Loucy (cell line): ENCODE results near the gene HYLS1.

Source experiments
- H2AFZ ChIP-seq: fragments of 200-600 bp; sonication (generic); 2 replicates; pipeline ENCODE4 v1.6.0; 2016; ENCODE audit warnings: antibody characterized with exemption, mild to moderate bottlenecking, low read length, moderate library complexity
- H3F3A ChIP-seq: fragments of 200-600 bp; 2 replicates; pipeline ENCODE4 v1.6.0; 2016; ENCODE audit warnings: antibody characterized with exemption, low read depth, mild to moderate bottlenecking
- H3K27me3 ChIP-seq: fragments of 200-600 bp; sonication (generic); 2 replicates; pipeline ENCODE4 v1.6.1; 2014; ENCODE audit warnings: low read length, mild to moderate bottlenecking; ENCODE audit not compliant: insufficient read depth, poor library complexity, severe bottlenecking
- H3K36me3 ChIP-seq: fragments of 200-600 bp; sonication (generic); 2 replicates; pipeline ENCODE4 v1.6.1; 2016; ENCODE audit warnings: low read length; ENCODE audit not compliant: insufficient read depth
- H3K4me1 ChIP-seq: fragments of 200-600 bp; sonication (generic); 2 replicates; pipeline ENCODE4 v1.5.1; 2014; ENCODE audit warnings: low read length, mild to moderate bottlenecking; ENCODE audit not compliant: insufficient read depth, poor library complexity, severe bottlenecking
- H3K4me2 ChIP-seq: fragments of 200-600 bp; sonication (generic); 2 replicates; pipeline ENCODE4 v1.6.0; 2014; ENCODE audit warnings: antibody characterized with exemption, low read length, low read depth, mild to moderate bottlenecking; ENCODE audit not compliant: poor library complexity, severe bottlenecking
- H3K4me3 ChIP-seq: fragments of 200-600 bp; sonication (generic); 2 replicates; pipeline ENCODE4 v1.5.1; 2014; ENCODE audit warnings: low read length, mild to moderate bottlenecking, mixed read lengths; ENCODE audit not compliant: poor library complexity, severe bottlenecking
- H3K79me2 ChIP-seq: fragments of 200-600 bp; sonication (generic); 2 replicates; pipeline ENCODE4 v1.6.1; 2014; ENCODE audit warnings: low read length; ENCODE audit not compliant: insufficient read depth
- H3K9ac ChIP-seq: fragments of 200-600 bp; sonication (generic); 2 replicates; pipeline ENCODE4 v1.6.0; 2014; ENCODE audit warnings: mild to moderate bottlenecking, low read depth, low read length, moderate library complexity; ENCODE audit not compliant: poor library complexity, severe bottlenecking
- H3K9me2 ChIP-seq: fragments of 200-600 bp; sonication (generic); replicated peaks from 2 replicates; pipeline ENCODE4 v1.6.1; 2016; ENCODE audit warnings: low read depth, low read length, mixed read lengths
- H3K9me3 ChIP-seq: fragments of 200-600 bp; sonication (generic); 2 replicates; pipeline ENCODE4 v1.6.1; 2014; ENCODE audit warnings: mild to moderate bottlenecking, antibody characterized with exemption, low read length, low read depth; ENCODE audit not compliant: insufficient read depth
- H4K20me1 ChIP-seq: fragments of 200-600 bp; sonication (generic); 2 replicates; pipeline ENCODE4 v1.6.0; 2014; ENCODE audit warnings: antibody characterized with exemption, low read length, mild to moderate bottlenecking; ENCODE audit not compliant: insufficient read depth, poor library complexity, severe bottlenecking
- CTCF ChIP-seq: fragments of 200-600 bp; sonication (generic); conservative IDR thresholded peaks from 2 replicates; pipeline ENCODE4 v1.5.1; 2014; ENCODE audit warnings: mild to moderate bottlenecking, antibody characterized with exemption, low read length
- EZH2phosphoT487 ChIP-seq: fragments of 200-600 bp; IDR thresholded peaks from 2 replicates; pipeline ENCODE4 v1.6.1; 2018; ENCODE audit warnings: antibody characterized with exemption, mild to moderate bottlenecking, moderate library complexity, borderline replicate concordance

HYLS1 gene

GRCh38 chr11:125933030-125933813 is 45.8 kb downstream of the HYLS1 start:
- no peak overlapping the region for H3K9ac ChIP-seq
- no peaks in the 10 kb centered on the region for H3K4me1 ChIP-seq
- no peaks in the 10 kb centered on the region for H3K79me2 ChIP-seq
- peaks cover 18% of the 10 kb centered on the region for H3K27me3 ChIP-seq
- H3K4me2 ChIP-seq, result no peak overlapping the region
- TF ChIP-seq CTCF (no peak), EZH2phosphoT487 (no peak)
- H3K4me3 ChIP-seq, result no peak overlapping the region
- H4K20me1 ChIP-seq, result no peaks in the 10 kb centered on the region
- no peaks in the 10 kb centered on the region for H3K36me3 ChIP-seq
- H3K9me2 ChIP-seq, result no peaks in the 10 kb centered on the region
- no peak overlapping the region for H2AFZ ChIP-seq
- H3F3A ChIP-seq, result no peaks in the 10 kb centered on the region
- no peaks in the 10 kb centered on the region for H3K9me3 ChIP-seq

- TF ChIP-seq EZH2phosphoT487 (no peak), CTCF (no peak)
- Histone ChIP-seq H3K79me2 (no peaks in the 10 kb centered on the region), H3K36me3 (no peaks in the 10 kb centered on the region), H3K27me3 (peaks cover 18% of the 10 kb centered on the region), H3K9me2 (no peaks in the 10 kb centered on the region), H4K20me1 (no peaks in the 10 kb centered on the region), H3K9me3 (no peaks in the 10 kb centered on the region), H2AFZ (no peak overlapping the region), H3K4me2 (no peak overlapping the region), H3K4me3 (no peak overlapping the region), H3F3A (no peaks in the 10 kb centered on the region), H3K9ac (no peak overlapping the region), H3K4me1 (no peaks in the 10 kb centered on the region)
Measured at GRCh38 chr11:125934473-125934872, 47.0 kb downstream of the HYLS1 start.

- Histone ChIP-seq H3K27me3 (peaks cover 18% of the 10 kb centered on the region), H3K4me1 (no peaks in the 10 kb centered on the region), H3K36me3 (no peaks in the 10 kb centered on the region), H3K9me2 (no peaks in the 10 kb centered on the region), H2AFZ (no peak overlapping the region), H3K9ac (no peak overlapping the region), H3K9me3 (no peaks in the 10 kb centered on the region), H4K20me1 (no peaks in the 10 kb centered on the region), H3K4me3 (no peak overlapping the region), H3K4me2 (no peak overlapping the region), H3K79me2 (no peaks in the 10 kb centered on the region), H3F3A (no peaks in the 10 kb centered on the region)
- TF ChIP-seq CTCF (0 out of 2 replicates have a peak, but pooled peaks have one; percentile 14), EZH2phosphoT487 (no peak)
Measured at GRCh38 chr11:125935056-125935455, 47.6 kb downstream of the HYLS1 start.
